ENCODE measurements around the gene SAMD7. TPM values are rescaled to one million over a fixed set of nuclear protein-coding genes. Genes with fewer than 3 reads are reported as not detected.

Gene SAMD7
- total and polyA plus RNA-seq, 9 of the 15 experiments (the other 6 are each of a cell fraction or from before 2014, with no cell fraction given) = not detected

DNA sequence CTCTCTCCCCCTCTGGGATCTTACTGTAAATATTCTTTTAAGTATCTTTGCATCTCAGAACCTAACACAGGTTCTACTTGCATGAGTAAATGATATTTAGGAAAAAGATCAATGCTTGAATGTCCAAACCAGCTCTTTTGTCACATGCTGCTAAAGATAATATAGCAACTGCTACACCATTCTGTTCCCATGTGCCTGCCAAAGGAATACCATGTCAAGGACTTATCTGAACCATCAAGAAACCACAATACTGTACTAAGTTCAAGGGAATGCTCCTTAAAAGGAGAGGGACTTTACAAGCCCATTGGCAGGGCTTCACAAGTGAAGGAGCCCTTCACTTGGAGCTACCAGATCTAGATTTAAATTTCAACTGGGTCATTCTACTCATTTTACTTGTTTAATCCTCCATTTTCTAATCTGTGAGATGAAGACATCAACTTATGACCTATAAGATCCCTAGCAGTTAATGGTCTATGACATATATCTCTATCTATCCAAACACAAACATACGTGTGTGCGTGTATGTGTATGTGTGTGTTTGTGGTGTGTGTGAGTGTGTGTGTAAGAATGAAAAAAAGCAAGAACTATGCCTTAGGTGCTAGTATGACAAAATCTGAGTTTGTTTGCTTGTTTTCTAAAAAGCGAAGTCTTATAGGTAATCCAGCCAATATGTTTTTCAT lies 42.2 kb downstream of the SAMD7 start (continued):
- TF ChIP-seq ZNF766 (CRISPR knock-in tag; conservative IDR thresholded peaks at IDR 0.05) (peak; percentile 96), GABPA (tag; conservative IDR thresholded peaks at IDR 0.05; ENCODE audit: low read depth) (0 out of 2 replicates have a peak, but pooled peaks have one; percentile 29), NONO (IDR thresholded peaks at IDR 0.05; ENCODE audit: low read depth in 2 of 2, low read length in 1 of 2) (no peak), GATA2 (CRISPR knock-in tag; IDR thresholded peaks at IDR 0.05) (0 out of 2 replicates have a peak, but pooled peaks have one; percentile 11), KLF6 (CRISPR knock-in tag; IDR thresholded peaks at IDR 0.05; ENCODE audit: borderline replicate concordance) (peak; percentile 79; the same call in 1 of the 2 replicates), PTTG1 (tag; IDR thresholded peaks at IDR 0.05; ENCODE audit: low read depth) (no peak), RFX7 (CRISPR knock-in tag; IDR thresholded peaks at IDR 0.05) (peak; percentile 63; the same call in 1 of the 2 replicates), RAD21 (CRISPR knock-in tag; conservative IDR thresholded peaks at IDR 0.05 in 1 of 2, IDR thresholded peaks at IDR 0.05 in 1 of 2) (0 out of 4 replicates have a peak, but pooled peaks of 1 of the 2 experiments have one; percentile 7), ZNF583 (CRISPR knock-in tag; IDR thresholded peaks at IDR 0.05) (peak; percentile 84; the same call in 1 of the 2 replicates), HIVEP1 (CRISPR knock-in tag; IDR thresholded peaks at IDR 0.05) (0 out of 2 replicates have a peak, but pooled peaks have one; percentile 75), HDAC6 (IDR thresholded peaks at IDR 0.05; ENCODE audit: low read depth, low read length) (no peak), ZNF197 (CRISPR knock-in tag; IDR thresholded peaks at IDR 0.05; ENCODE audit: low read depth) (peak; percentile 36; the same call in 1 of the 2 replicates), ZNF354B (CRISPR knock-in tag; IDR thresholded peaks at IDR 0.05) (peak; percentile 21; the same call in 1 of the 2 replicates), L3MBTL2 (IDR thresholded peaks at IDR 0.05) (peak; percentile 52; the same call in 1 of the 2 replicates)
- TF ChIP-seq, protein P1, sequence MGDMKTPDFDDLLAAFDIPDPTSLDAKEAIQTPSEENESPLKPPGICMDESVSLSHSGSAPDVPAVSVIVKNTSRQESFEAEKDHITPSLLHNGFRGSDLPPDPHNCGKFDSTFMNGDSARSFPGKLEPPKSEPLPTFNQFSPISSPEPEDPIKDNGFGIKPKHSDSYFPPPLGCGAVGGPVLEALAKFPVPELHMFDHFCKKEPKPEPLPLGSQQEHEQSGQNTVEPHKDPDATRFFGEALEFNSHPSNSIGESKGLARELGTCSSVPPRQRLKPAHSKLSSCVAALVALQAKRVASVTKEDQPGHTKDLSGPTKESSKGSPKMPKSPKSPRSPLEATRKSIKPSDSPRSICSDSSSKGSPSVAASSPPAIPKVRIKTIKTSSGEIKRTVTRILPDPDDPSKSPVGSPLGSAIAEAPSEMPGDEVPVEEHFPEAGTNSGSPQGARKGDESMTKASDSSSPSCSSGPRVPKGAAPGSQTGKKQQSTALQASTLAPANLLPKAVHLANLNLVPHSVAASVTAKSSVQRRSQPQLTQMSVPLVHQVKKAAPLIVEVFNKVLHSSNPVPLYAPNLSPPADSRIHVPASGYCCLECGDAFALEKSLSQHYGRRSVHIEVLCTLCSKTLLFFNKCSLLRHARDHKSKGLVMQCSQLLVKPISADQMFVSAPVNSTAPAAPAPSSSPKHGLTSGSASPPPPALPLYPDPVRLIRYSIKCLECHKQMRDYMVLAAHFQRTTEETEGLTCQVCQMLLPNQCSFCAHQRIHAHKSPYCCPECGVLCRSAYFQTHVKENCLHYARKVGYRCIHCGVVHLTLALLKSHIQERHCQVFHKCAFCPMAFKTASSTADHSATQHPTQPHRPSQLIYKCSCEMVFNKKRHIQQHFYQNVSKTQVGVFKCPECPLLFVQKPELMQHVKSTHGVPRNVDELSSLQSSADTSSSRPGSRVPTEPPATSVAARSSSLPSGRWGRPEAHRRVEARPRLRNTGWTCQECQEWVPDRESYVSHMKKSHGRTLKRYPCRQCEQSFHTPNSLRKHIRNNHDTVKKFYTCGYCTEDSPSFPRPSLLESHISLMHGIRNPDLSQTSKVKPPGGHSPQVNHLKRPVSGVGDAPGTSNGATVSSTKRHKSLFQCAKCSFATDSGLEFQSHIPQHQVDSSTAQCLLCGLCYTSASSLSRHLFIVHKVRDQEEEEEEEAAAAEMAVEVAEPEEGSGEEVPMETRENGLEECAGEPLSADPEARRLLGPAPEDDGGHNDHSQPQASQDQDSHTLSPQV (IDR thresholded peaks at IDR 0.05) = 0 out of 2 replicates have a peak, but pooled peaks have one; percentile 29
- TF ChIP-seq, protein P2, sequence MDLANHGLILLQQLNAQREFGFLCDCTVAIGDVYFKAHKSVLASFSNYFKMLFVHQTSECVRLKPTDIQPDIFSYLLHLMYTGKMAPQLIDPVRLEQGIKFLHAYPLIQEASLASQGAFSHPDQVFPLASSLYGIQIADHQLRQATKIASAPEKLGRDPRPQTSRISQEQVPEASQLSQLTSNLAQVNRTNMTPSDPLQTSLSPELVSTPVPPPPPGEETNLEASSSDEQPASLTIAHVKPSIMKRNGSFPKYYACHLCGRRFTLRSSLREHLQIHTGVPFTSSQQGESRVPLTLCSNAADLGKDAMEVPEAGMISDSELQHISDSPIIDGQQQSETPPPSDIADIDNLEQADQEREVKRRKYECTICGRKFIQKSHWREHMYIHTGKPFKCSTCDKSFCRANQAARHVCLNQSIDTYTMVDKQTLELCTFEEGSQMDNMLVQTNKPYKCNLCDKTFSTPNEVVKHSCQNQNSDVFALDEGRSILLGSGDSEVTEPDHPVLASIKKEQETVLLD (IDR thresholded peaks at IDR 0.05) = no peak
- TF ChIP-seq, protein P3, sequence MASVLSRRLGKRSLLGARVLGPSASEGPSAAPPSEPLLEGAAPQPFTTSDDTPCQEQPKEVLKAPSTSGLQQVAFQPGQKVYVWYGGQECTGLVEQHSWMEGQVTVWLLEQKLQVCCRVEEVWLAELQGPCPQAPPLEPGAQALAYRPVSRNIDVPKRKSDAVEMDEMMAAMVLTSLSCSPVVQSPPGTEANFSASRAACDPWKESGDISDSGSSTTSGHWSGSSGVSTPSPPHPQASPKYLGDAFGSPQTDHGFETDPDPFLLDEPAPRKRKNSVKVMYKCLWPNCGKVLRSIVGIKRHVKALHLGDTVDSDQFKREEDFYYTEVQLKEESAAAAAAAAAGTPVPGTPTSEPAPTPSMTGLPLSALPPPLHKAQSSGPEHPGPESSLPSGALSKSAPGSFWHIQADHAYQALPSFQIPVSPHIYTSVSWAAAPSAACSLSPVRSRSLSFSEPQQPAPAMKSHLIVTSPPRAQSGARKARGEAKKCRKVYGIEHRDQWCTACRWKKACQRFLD (CRISPR knock-in tag; IDR thresholded peaks at IDR 0.05) = peak; percentile 90
- TF ChIP-seq, protein P4, sequence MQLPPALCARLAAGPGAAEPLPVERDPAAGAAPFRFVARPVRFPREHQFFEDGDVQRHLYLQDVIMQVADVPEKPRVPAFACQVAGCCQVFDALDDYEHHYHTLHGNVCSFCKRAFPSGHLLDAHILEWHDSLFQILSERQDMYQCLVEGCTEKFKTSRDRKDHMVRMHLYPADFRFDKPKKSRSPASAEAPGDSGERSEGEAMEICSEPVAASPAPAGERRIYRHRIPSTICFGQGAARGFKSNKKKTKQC (CRISPR knock-in tag; IDR thresholded peaks at IDR 0.05) = no peak

Data from K562 (cell line).